CD14-positive monocyte (primary cell): Measurements from ENCODE around the gene SLC35C1. TPM values are rescaled to one million over a fixed set of nuclear protein-coding genes. Genes with fewer than 3 reads are reported as not detected.

ENCODE experiments used
- DNase-seq, 3 donors: peaks; one replicate each; pipeline ENCODE4 v3.0.0-alpha.2; 2011 to 2022
- H2AFZ ChIP-seq: 2 replicates; pipeline ENCODE4 v1.6.0; 2012; ENCODE audit warnings: mild to moderate bottlenecking, low read depth, low read length, inconsistent platforms; ENCODE audit not compliant: insufficient read depth, poor library complexity, severe bottlenecking
- H3K27ac ChIP-seq, 2 donors: 1 replicate in 1 of 2; 2 replicates in 1 of 2; pipeline ENCODE4 v1.5.1; 2012 to 2013; ENCODE audit warnings: low read length in 2 of 2, control low read depth in 1 of 2, inconsistent platforms in 1 of 2, low read depth in 1 of 2, mild to moderate bottlenecking in 1 of 2
- H3K27me3 ChIP-seq, 2 donors: one replicate each; pipeline versions ENCODE4 v1.6.0 to v1.6.1; 2011 to 2013; ENCODE audit warnings: low read length in 2 of 2; ENCODE audit not compliant: control insufficient read depth in 2 of 2, insufficient read depth in 2 of 2
- H3K36me3 ChIP-seq, 2 donors: replicated peaks in 1 of 2; 1 replicate in 1 of 2; 2 replicates in 1 of 2; pipeline versions ENCODE4 v1.5.1 to v1.6.1; 2012 to 2013; ENCODE audit warnings: low read length in 2 of 2, control low read depth in 1 of 2, inconsistent platforms in 1 of 2, mild to moderate bottlenecking in 1 of 2; ENCODE audit not compliant: insufficient read depth in 2 of 2, control insufficient read depth in 1 of 2
- H3K4me1 ChIP-seq, 2 donors: 1 replicate in 1 of 2; 2 replicates in 1 of 2; pipeline versions ENCODE4 v1.5.1 to v1.6.1; 2012 to 2013; ENCODE audit warnings: low read length in 2 of 2, control low read depth in 1 of 2, inconsistent platforms in 1 of 2, mild to moderate bottlenecking in 1 of 2, moderate library complexity in 1 of 2; ENCODE audit not compliant: insufficient read depth in 2 of 2, control insufficient read depth in 1 of 2
- H3K4me2 ChIP-seq: replicated peaks from 2 replicates; pipeline ENCODE3; 2012; ENCODE audit warnings: low read length, moderate library complexity, mild to moderate bottlenecking; ENCODE audit not compliant: poor library complexity, severe bottlenecking; ENCODE audit errors: extremely low read depth
- H3K4me3 ChIP-seq, 3 experiments: fragments of 200-600 bp in 1 of 3; sonication (generic) in 1 of 3; replicated peaks in 1 of 3; 1 replicate in 2 of 3; 2 replicates in 1 of 3; pipeline ENCODE4 v1.5.1; 2011 to 2013; ENCODE audit warnings: low read length in 3 of 3, mild to moderate bottlenecking in 3 of 3, control low read depth in 2 of 3, low read depth in 2 of 3, inconsistent platforms in 1 of 3, moderate library complexity in 1 of 3
- H3K79me2 ChIP-seq: 2 replicates; pipeline ENCODE4 v1.6.0; 2012; ENCODE audit warnings: mild to moderate bottlenecking, control low read depth, inconsistent platforms, low read length, moderate library complexity; ENCODE audit not compliant: insufficient read depth
- H3K9ac ChIP-seq: 2 replicates; pipeline ENCODE4 v1.6.0; 2017; ENCODE audit warnings: low read length, mild to moderate bottlenecking; ENCODE audit not compliant: insufficient read depth, poor library complexity, severe bottlenecking
- H3K9me3 ChIP-seq, 2 donors: replicated peaks in 1 of 2; 1 replicate in 1 of 2; 2 replicates in 1 of 2; pipeline versions ENCODE4 v1.5.1 to v1.6.1; 2012 to 2013; ENCODE audit warnings: low read length in 2 of 2, control low read depth in 1 of 2; ENCODE audit not compliant: control insufficient read depth in 1 of 2, insufficient read depth in 1 of 2
- H4K20me1 ChIP-seq: 2 replicates; pipeline ENCODE4 v1.6.0; 2012; ENCODE audit warnings: mild to moderate bottlenecking, low read length, control low read depth, moderate library complexity; ENCODE audit not compliant: insufficient read depth
- H3K27ac Mint-ChIP-seq, 7 donors: one replicate each; pipeline ENCODE4 v1.8.0; 2020; ENCODE audit warnings: mild to moderate bottlenecking in 7 of 7, mixed read lengths in 7 of 7, moderate library complexity in 6 of 7, inconsistent platforms in 2 of 7
- H3K27me3 Mint-ChIP-seq, 3 donors: one replicate each; pipeline ENCODE4 v1.8.0; 2021 to 2022; ENCODE audit warnings: low read depth in 3 of 3, mild to moderate bottlenecking in 3 of 3, mixed read lengths in 3 of 3, moderate library complexity in 3 of 3, inconsistent platforms in 1 of 3
- H3K36me3 Mint-ChIP-seq, 2 donors: one replicate each; pipeline ENCODE4 v1.8.0; 2020; ENCODE audit warnings: mixed read lengths in 2 of 2, inconsistent platforms in 1 of 2, mild to moderate bottlenecking in 1 of 2
- H3K4me1 Mint-ChIP-seq: one replicate; pipeline ENCODE4 v1.8.0; 2020; ENCODE audit warnings: mild to moderate bottlenecking, mixed read lengths
- H3K4me3 Mint-ChIP-seq, 2 donors: one replicate each; pipeline ENCODE4 v1.8.0; 2020; ENCODE audit warnings: mild to moderate bottlenecking in 2 of 2, mixed read lengths in 2 of 2, moderate library complexity in 1 of 2
- H3K9me3 Mint-ChIP-seq, 7 donors: one replicate each; pipeline ENCODE4 v1.8.0; 2020 to 2022; ENCODE audit warnings: mixed read lengths in 7 of 7, mild to moderate bottlenecking in 6 of 7, moderate library complexity in 6 of 7, inconsistent platforms in 2 of 7
- CTCF ChIP-seq: fragments of 200-600 bp; IDR thresholded peaks from one replicate; pipeline ENCODE4 v1.8.0; 2022; ENCODE audit warnings: antibody characterized with exemption, mild to moderate bottlenecking
- WGBS: methylation state at CpG from one replicate; pipeline ENCODE4 v1.1.5; 2013; ENCODE audit warnings: missing lambda C conversion rate; ENCODE audit not compliant: insufficient coverage; 5-methylcytosine and 5-hydroxymethylcytosine counted together
- intact Hi-C, 2 donors: fragments of 100-400 bp; cut with micrococcal nuclease; formaldehyde crosslinking; loops; one replicate each; pipeline versions ENCODE4 v1.15.0 to v1.15.1; 2023
- polyA plus RNA-seq, 3 donors: library from polyadenylated mRNA; depleted of rRNA in 1 of 3; unstranded in 2 of 3; stranded (reverse) in 1 of 3; fragments of 300-500 nt in 2 of 3; fragments of >200 nt in 1 of 3; fragmentation: Illumina TruSeq in 2 of 3; gene quantifications; 1 replicate in 2 of 3; 2 replicates in 1 of 3; pipeline ENCODE4 v1.2.3, GENCODE V29; 2012 to 2021

Gene SLC35C1
- polyA plus RNA-seq, 3 donors, result 5.0 to 14.0 (median 12.8) TPM

GRCh38 chr11:45772449-45772774 is 32.5 kb upstream of the SLC35C1 start:
- Histone ChIP-seq H3K4me2 (no peak overlapping the region), H3K27ac (no peak overlapping the region), H3K4me1 (peaks cover 5 to 11% of the 10 kb centered on the region in 2 donors), H3K79me2 (no peaks in the 10 kb centered on the region), H3K9me3 (no peaks in the 10 kb centered on the region), H3K9ac (no peak overlapping the region), H3K36me3 (no peaks in the 10 kb centered on the region), H2AFZ (peak overlapping the region; percentile 90), H3K4me3 (no peak overlapping the region), H4K20me1 (no peaks in the 10 kb centered on the region), H3K27me3 (no peaks in the 10 kb centered on the region)
- no peak for DNase-seq
- Mint-ChIP-seq H3K36me3 (no peaks in the 10 kb centered on the region), H3K9me3 (no peaks in the 10 kb centered on the region), H3K27me3 (peaks cover 3 to 18% (median 13%) of the 10 kb centered on the region in 3 donors), H3K4me1 (peaks cover 17% of the 10 kb centered on the region), H3K4me3 (peak overlapping the region in 1 of 2 donors; percentile 95), H3K27ac (no peak overlapping the region)
- no peak for TF ChIP-seq CTCF
- intact Hi-C loops, result no loop called here
- no CpG with 5 or more reads among the region's 5 CpGs for WGBS

- Histone ChIP-seq H4K20me1 (no peaks in the 10 kb centered on the region), H3K36me3 (no peaks in the 10 kb centered on the region), H3K4me2 (no peak overlapping the region), H3K9ac (no peak overlapping the region), H3K4me1 (peaks cover 5 to 11% of the 10 kb centered on the region in 2 donors), H3K9me3 (no peaks in the 10 kb centered on the region), H3K79me2 (no peaks in the 10 kb centered on the region), H3K27ac (no peak overlapping the region), H3K4me3 (no peak overlapping the region), H3K27me3 (no peaks in the 10 kb centered on the region), H2AFZ (no peak overlapping the region)
- intact Hi-C loops, result no loop called here
- 91% methylated on average over 8 of the region's 11 CpGs for WGBS
- DNase-seq, result no peak
- Mint-ChIP-seq H3K27me3 (peaks cover 4 to 18% (median 15%) of the 10 kb centered on the region in 3 donors), H3K4me3 (no peak overlapping the region), H3K36me3 (no peaks in the 10 kb centered on the region), H3K4me1 (peaks cover 17% of the 10 kb centered on the region), H3K27ac (no peak overlapping the region), H3K9me3 (no peaks in the 10 kb centered on the region)
- TF ChIP-seq CTCF, result no peak
Measured at GRCh38 chr11:45772986-45773785, 31.8 kb upstream of the SLC35C1 start.
